OCI-LY1 (cell line): ENCODE measurements around the gene C10orf95.

ENCODE experiments used
- EZH2 ChIP-seq: fragments of 200-600 bp; sonication (generic), shearing (Covaris generic); IDR thresholded peaks from 2 replicates; pipeline ENCODE4 v1.8.0; 2017; ENCODE audit warnings: borderline replicate concordance, mixed run types, mild to moderate bottlenecking, antibody characterized with exemption, low read length, moderate library complexity, mixed read lengths
- TF ChIP-seq, protein P1 (sequence below): fragments of 200-600 bp; sonication (generic), shearing (Covaris generic); IDR thresholded peaks from 2 replicates; pipeline ENCODE4 v1.5.1; 2017; ENCODE audit warnings: mild to moderate bottlenecking, antibody characterized with exemption, low read length, moderate library complexity, mixed read lengths

DNA sequence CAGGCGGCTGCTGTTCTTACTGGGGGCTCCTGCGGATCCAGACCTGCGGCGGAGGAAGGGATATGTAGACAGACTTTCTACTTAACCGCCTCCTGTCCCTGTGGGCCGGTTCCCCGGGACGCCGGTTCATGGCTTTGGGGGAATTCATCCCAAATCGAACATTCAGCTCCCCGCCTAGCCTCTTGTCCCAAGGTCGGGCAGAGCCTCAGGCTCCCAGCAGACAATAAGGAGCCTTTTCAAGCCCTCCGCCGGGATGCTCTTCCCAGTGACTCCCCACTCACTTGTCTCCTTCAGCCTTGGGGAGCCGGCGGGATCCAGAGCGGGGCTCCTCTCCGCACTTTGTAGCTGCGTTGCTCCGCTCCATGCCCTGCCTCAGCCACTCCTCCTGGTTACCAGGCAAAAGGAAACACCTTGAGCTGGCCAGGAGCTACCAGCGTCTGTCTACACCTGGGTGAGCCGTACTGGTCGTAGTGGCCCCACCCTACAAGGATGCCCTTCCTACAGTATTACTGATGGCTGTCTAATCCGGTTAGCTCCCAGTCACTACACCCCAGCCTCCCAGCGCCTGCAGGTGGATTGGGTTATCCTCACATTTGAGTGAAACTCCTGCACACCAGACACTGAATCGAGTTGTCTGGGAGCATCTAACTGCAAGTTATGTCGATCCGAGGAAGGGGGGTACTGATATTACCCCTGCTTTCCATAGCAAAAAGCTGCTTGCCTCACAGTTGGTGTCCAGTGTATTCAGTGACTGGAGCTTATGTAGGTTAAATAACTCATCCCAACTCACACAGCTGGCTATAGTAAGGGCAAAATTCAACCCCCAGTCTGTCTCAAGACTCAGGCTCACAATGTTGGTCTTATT is at the start of gene C10orf95:
- TF ChIP-seq, protein P1, sequence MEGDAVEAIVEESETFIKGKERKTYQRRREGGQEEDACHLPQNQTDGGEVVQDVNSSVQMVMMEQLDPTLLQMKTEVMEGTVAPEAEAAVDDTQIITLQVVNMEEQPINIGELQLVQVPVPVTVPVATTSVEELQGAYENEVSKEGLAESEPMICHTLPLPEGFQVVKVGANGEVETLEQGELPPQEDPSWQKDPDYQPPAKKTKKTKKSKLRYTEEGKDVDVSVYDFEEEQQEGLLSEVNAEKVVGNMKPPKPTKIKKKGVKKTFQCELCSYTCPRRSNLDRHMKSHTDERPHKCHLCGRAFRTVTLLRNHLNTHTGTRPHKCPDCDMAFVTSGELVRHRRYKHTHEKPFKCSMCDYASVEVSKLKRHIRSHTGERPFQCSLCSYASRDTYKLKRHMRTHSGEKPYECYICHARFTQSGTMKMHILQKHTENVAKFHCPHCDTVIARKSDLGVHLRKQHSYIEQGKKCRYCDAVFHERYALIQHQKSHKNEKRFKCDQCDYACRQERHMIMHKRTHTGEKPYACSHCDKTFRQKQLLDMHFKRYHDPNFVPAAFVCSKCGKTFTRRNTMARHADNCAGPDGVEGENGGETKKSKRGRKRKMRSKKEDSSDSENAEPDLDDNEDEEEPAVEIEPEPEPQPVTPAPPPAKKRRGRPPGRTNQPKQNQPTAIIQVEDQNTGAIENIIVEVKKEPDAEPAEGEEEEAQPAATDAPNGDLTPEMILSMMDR = no peak
- no peak for TF ChIP-seq EZH2
